ENCODE results near the gene VCY.
"Not testable (repeated sequence)": the region's sequence is repeated elsewhere in the genome, so short reads cannot be mapped to it uniquely, and the experiment has no call there.

The VCY gene

GRCh38 chrY:13986373-13986772, at the start of gene VCY:
Gene VCY, minus strand, starts transcription at chrY:13986473. Its CDS starts 33 bp downstream, at chrY:13986440.
- not testable (repeated sequence) for DNase-seq

- not testable (repeated sequence) for DNase-seq
Measured at GRCh38 chrY:14030395-14030794, 44.1 kb upstream of the VCY start.

GRCh38 chrY:14011916-14012315, 25.6 kb upstream of the VCY start:
- DNase-seq = not testable (repeated sequence)

GRCh38 chrY:13942406-13942805, 43.9 kb downstream of the VCY start:
- DNase-seq = not testable (repeated sequence)

Measured in right forelimb (tissue), 1 donor.